ENCODE data around the gene SAA2. TPM values are rescaled to one million over a fixed set of nuclear protein-coding genes. Genes with fewer than 3 reads are reported as not detected.

SAA2 gene
- polyA plus RNA-seq, 1 donor, result not detected

DNA sequence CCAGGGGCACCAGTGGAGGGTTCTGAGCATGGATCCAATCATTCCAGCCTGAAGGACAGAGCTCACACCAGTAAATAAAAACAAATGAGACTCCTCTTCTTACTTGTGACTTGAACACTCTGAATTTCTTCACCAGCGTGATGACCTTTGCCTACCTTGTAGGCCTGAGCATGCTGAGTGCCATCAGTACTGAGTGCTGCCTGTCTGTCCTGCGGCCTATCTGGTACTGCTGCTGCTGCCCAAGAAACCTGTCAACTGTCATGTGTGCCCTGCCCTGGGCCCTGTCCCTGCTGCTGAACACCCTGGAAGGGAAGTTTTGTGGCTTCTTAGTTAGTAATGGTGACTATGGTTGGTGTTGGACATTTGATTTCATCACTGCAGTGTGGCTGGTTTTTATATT lies 51.9 kb downstream of the SAA2 start:
- no peak for DNase-seq (ENCODE audit: low read depth)

Other genes starting within 250 kb of the SAA2 start
- gene SERGEF, start 235.6 kb downstream of the SAA2 start, polyA plus RNA-seq (ENCODE audit: insufficient read length), result 10.4 TPM
- gene TPH1, start 202.4 kb downstream of the SAA2 start, polyA plus RNA-seq (ENCODE audit: insufficient read length), result 0.40 TPM
- 16.7 TPM for gene SAAL1, start 142.6 kb downstream of the SAA2 start, polyA plus RNA-seq (ENCODE audit: insufficient read length)
- gene MRGPRX3, start 116.1 kb downstream of the SAA2 start, polyA plus RNA-seq (ENCODE audit: insufficient read length), result not detected
- gene MRGPRX4, start 75.8 kb downstream of the SAA2 start, polyA plus RNA-seq (ENCODE audit: insufficient read length), result not detected
- not detected for gene SAA4, start 11.9 kb downstream of the SAA2 start, polyA plus RNA-seq (ENCODE audit: insufficient read length)
- not detected for gene SAA1, start 17.6 kb upstream of the SAA2 start, polyA plus RNA-seq (ENCODE audit: insufficient read length)
- 11.1 TPM for gene HPS5, start 73.5 kb upstream of the SAA2 start, polyA plus RNA-seq (ENCODE audit: insufficient read length)
- 35.7 TPM for gene GTF2H1, start 73.9 kb upstream of the SAA2 start, polyA plus RNA-seq (ENCODE audit: insufficient read length)
- 639 TPM for gene LDHA, start 145.9 kb upstream of the SAA2 start, polyA plus RNA-seq (ENCODE audit: insufficient read length)
- gene LDHC, start 163.7 kb upstream of the SAA2 start, polyA plus RNA-seq (ENCODE audit: insufficient read length), result not detected
- gene LDHAL6A, start 207.2 kb upstream of the SAA2 start, polyA plus RNA-seq (ENCODE audit: insufficient read length), result 0.14 TPM